Natural killer cell (primary cell): ENCODE data around the gene CDK3. TPM values are rescaled to one million over a fixed set of nuclear protein-coding genes. Genes with fewer than 3 reads are reported as not detected.
"Not testable (repeated sequence)": the region's sequence is repeated elsewhere in the genome, so short reads cannot be mapped to it uniquely, and the experiment has no call there.

Experiments
- ATAC-seq, 3 donors: fragments of 150-1000 bp in 2 of 3; fragments of 200-7000 bp in 1 of 3; cut with Tn5 transposase; 1 replicate in 1 of 3; 2 replicates in 2 of 3; pipeline ENCODE4 v1.10.0; 2021; ENCODE audit warnings: mild to moderate bottlenecking in 2 of 3, moderate library complexity in 2 of 3
- DNase-seq, 2 donors: peaks; one replicate each; pipeline versions ENCODE4 v3.0.0 to v3.0.0-alpha.2; 2013 to 2021; ENCODE audit warnings: mixed read lengths in 1 of 2
- H3K27ac ChIP-seq: one replicate; pipeline ENCODE4 v1.5.1; 2013; ENCODE audit warnings: mild to moderate bottlenecking, low read length
- H3K27me3 ChIP-seq: one replicate; pipeline ENCODE4 v1.6.1; 2013; ENCODE audit warnings: low read length; ENCODE audit not compliant: control insufficient read depth, insufficient read depth
- H3K36me3 ChIP-seq: one replicate; pipeline ENCODE4 v1.6.1; 2013; ENCODE audit warnings: low read length; ENCODE audit not compliant: control insufficient read depth, insufficient read depth
- H3K4me1 ChIP-seq: one replicate; pipeline ENCODE4 v1.6.1; 2013; ENCODE audit warnings: low read length; ENCODE audit not compliant: control insufficient read depth, insufficient read depth
- H3K4me3 ChIP-seq: one replicate; pipeline ENCODE4 v1.5.1; 2013; ENCODE audit warnings: low read length
- H3K9me3 ChIP-seq: one replicate; pipeline ENCODE4 v1.6.1; 2013; ENCODE audit warnings: low read length; ENCODE audit not compliant: control insufficient read depth, insufficient read depth
- H3K27ac Mint-ChIP-seq, 2 donors: one replicate each; pipeline ENCODE4 v1.8.0; 2022; ENCODE audit warnings: mild to moderate bottlenecking in 2 of 2, mixed read lengths in 2 of 2, moderate library complexity in 1 of 2
- H3K27me3 Mint-ChIP-seq, 2 donors: one replicate each; pipeline ENCODE4 v1.8.0; 2022; ENCODE audit warnings: low read depth in 2 of 2, mixed read lengths in 2 of 2
- H3K36me3 Mint-ChIP-seq: one replicate; pipeline ENCODE4 v1.8.0; 2022; ENCODE audit warnings: mixed read lengths
- H3K4me1 Mint-ChIP-seq, 2 donors: one replicate each; pipeline ENCODE4 v1.8.0; 2022; ENCODE audit warnings: mixed read lengths in 2 of 2
- H3K4me3 Mint-ChIP-seq: one replicate; pipeline ENCODE4 v1.8.0; 2022; ENCODE audit warnings: mild to moderate bottlenecking, moderate library complexity, mixed read lengths
- H3K9me3 Mint-ChIP-seq, 2 donors: one replicate each; pipeline ENCODE4 v1.8.0; 2022; ENCODE audit warnings: mixed read lengths in 2 of 2
- CTCF ChIP-seq: fragments of 200-600 bp; IDR thresholded peaks from one replicate; pipeline ENCODE4 v1.8.0; 2022; ENCODE audit warnings: antibody characterized with exemption
- WGBS: methylation state at CpG from one replicate; pipeline ENCODE4 v1.1.7; 2013; ENCODE audit warnings: missing lambda C conversion rate; ENCODE audit not compliant: insufficient coverage; 5-methylcytosine and 5-hydroxymethylcytosine counted together
- intact Hi-C: fragments of 100-400 bp; cut with micrococcal nuclease; formaldehyde crosslinking; loops from one replicate; pipeline ENCODE4 v1.14.2; 2022
- total RNA-seq, 4 donors: library from RNA; stranded (reverse); fragments of 120-200 nt in 1 of 4; gene quantifications; one replicate each; pipeline versions ENCODE4 v1.2.3 to v1.2.4, GENCODE V29; 2013 to 2022

Gene CDK3
- total RNA-seq, 3 donors from 2014 or later (not counting 1 experiment from before 2014, with no cell fraction given) = 5.5 to 13.6 (median 13.5) TPM

GRCh38 chr17:76039121-76039520 is 38.5 kb downstream of the CDK3 start:
- Mint-ChIP-seq H3K27me3 (no peaks in the 10 kb centered on the region), H3K9me3 (no peaks in the 10 kb centered on the region), H3K27ac (no peak overlapping the region), H3K4me1 (no peaks in the 10 kb centered on the region), H3K4me3 (no peak overlapping the region), H3K36me3 (peaks cover 28% of the 10 kb centered on the region)
- no peaks in the 10 kb centered on the region for H3K27me3 ChIP-seq
- ATAC-seq = no peak
- 90% methylated on average over 6 of the region's 6 CpGs for WGBS
- no peaks in the 10 kb centered on the region for H3K9me3 ChIP-seq
- no peaks in the 10 kb centered on the region for H3K4me1 ChIP-seq
- H3K27ac ChIP-seq = no peak overlapping the region
- intact Hi-C loops = no loop called here
- peaks cover 58% of the 10 kb centered on the region for H3K36me3 ChIP-seq
- no peak overlapping the region for H3K4me3 ChIP-seq
- TF ChIP-seq CTCF = no peak
- DNase-seq = no peak

GRCh38 chr17:76040376-76040775 is 39.7 kb downstream of the CDK3 start:
- Mint-ChIP-seq H3K4me3 (no peak overlapping the region), H3K9me3 (no peaks in the 10 kb centered on the region), H3K27ac (no peak overlapping the region), H3K27me3 (no peaks in the 10 kb centered on the region), H3K36me3 (peaks cover 31% of the 10 kb centered on the region), H3K4me1 (no peaks in the 10 kb centered on the region)
- 94% methylated on average over 3 of the region's 6 CpGs for WGBS
- no peak overlapping the region for H3K27ac ChIP-seq
- H3K4me3 ChIP-seq = no peak overlapping the region
- TF ChIP-seq CTCF = no peak
- no peaks in the 10 kb centered on the region for H3K9me3 ChIP-seq
- intact Hi-C loops = no loop called here
- DNase-seq (no peak), ATAC-seq (no peak)
- no peaks in the 10 kb centered on the region for H3K4me1 ChIP-seq
- no peaks in the 10 kb centered on the region for H3K27me3 ChIP-seq
- H3K36me3 ChIP-seq = peaks cover 70% of the 10 kb centered on the region

GRCh38 chr17:76042868-76043267 is 42.2 kb downstream of the CDK3 start:
- H3K4me1 Mint-ChIP-seq, H3K9me3 ChIP-seq, H3K4me3 Mint-ChIP-seq, DNase-seq, ATAC-seq, H3K9me3 Mint-ChIP-seq, intact Hi-C loops, H3K27me3 Mint-ChIP-seq, H3K27ac ChIP-seq, H3K4me1 ChIP-seq, H3K27ac Mint-ChIP-seq, H3K4me3 ChIP-seq, H3K27me3 ChIP-seq: not testable (repeated sequence)
- peaks cover 35% of the 10 kb centered on the region for H3K36me3 Mint-ChIP-seq
- H3K36me3 ChIP-seq = peaks cover 92% of the 10 kb centered on the region
- 98% methylated on average over 3 of the region's 3 CpGs for WGBS

- H3K36me3 Mint-ChIP-seq = peaks cover 38% of the 10 kb centered on the region
- peaks cover 95% of the 10 kb centered on the region for H3K36me3 ChIP-seq
- H3K4me1 ChIP-seq, ATAC-seq, intact Hi-C loops, H3K4me1 Mint-ChIP-seq, H3K4me3 Mint-ChIP-seq, H3K4me3 ChIP-seq, H3K9me3 Mint-ChIP-seq, H3K27ac ChIP-seq, H3K9me3 ChIP-seq, DNase-seq, H3K27ac Mint-ChIP-seq, H3K27me3 Mint-ChIP-seq, H3K27me3 ChIP-seq: not testable (repeated sequence)
- 96% methylated on average over 11 of the region's 11 CpGs for WGBS
These were observed 43.9 kb downstream of the CDK3 start for GRCh38 chr17:76044475-76045007.
